ENCODE measurements around the gene SDK1.

The SDK1 gene

GRCh38 chr7:3370921-3371320, 69.9 kb downstream of the SDK1 start:
- DNase-seq (ENCODE audit: extremely low spot score): no peak
- TF ChIP-seq FOXK2 (IDR thresholded peaks at IDR 0.05) (no peak), LEF1 (IDR thresholded peaks at IDR 0.05; ENCODE audit: borderline replicate concordance) (no peak), NFRKB (IDR thresholded peaks at IDR 0.05) (no peak), ARNT (IDR thresholded peaks at IDR 0.05) (no peak), FOXA1 (IDR thresholded peaks at IDR 0.05) (no peak), L3MBTL2 (conservative IDR thresholded peaks at IDR 0.05) (no peak), CTBP1 (IDR thresholded peaks at IDR 0.05; ENCODE audit: borderline replicate concordance) (no peak), SUZ12 (IDR thresholded peaks at IDR 0.05) (no peak), PKNOX1 (IDR thresholded peaks at IDR 0.05) (no peak), ELF4 (IDR thresholded peaks at IDR 0.05) (no peak)
- ChIA-PET POLR2A (no interaction called here), CTCF (no interaction called here)

GRCh38 chr7:3371601-3372000, 70.5 kb downstream of the SDK1 start:
- DNase-seq (ENCODE audit: extremely low spot score): no peak
- TF ChIP-seq LEF1 (IDR thresholded peaks at IDR 0.05; ENCODE audit: borderline replicate concordance) (no peak), SUZ12 (IDR thresholded peaks at IDR 0.05) (no peak)
- ChIA-PET CTCF (no interaction called here), POLR2A (no interaction called here)

- POLR2A ChIA-PET: no interaction called here
- CTCF ChIA-PET: no interaction called here
- no peak for DNase-seq (ENCODE audit: extremely low spot score)
- no peak for TF ChIP-seq FOXA1 (IDR thresholded peaks at IDR 0.05)
- TF ChIP-seq FOXK2 (IDR thresholded peaks at IDR 0.05): no peak
- TF ChIP-seq FOXM1 (IDR thresholded peaks at IDR 0.05; ENCODE audit: borderline replicate concordance): no peak
- TF ChIP-seq ZNF384 (IDR thresholded peaks at IDR 0.05): no peak
- no peak for TF ChIP-seq NFRKB (IDR thresholded peaks at IDR 0.05)
- no peak for TF ChIP-seq SUZ12 (IDR thresholded peaks at IDR 0.05)
- TF ChIP-seq PKNOX1 (IDR thresholded peaks at IDR 0.05): no peak
- TF ChIP-seq L3MBTL2 (conservative IDR thresholded peaks at IDR 0.05): no peak
- TF ChIP-seq SP1 (IDR thresholded peaks at IDR 0.05): no peak
- TF ChIP-seq HDGF (IDR thresholded peaks at IDR 0.05; ENCODE audit: borderline replicate concordance): no peak
- TF ChIP-seq ELF4 (IDR thresholded peaks at IDR 0.05): no peak
- TF ChIP-seq ARNT (IDR thresholded peaks at IDR 0.05): no peak
- no peak for TF ChIP-seq BHLHE40 (IDR thresholded peaks at IDR 0.05; ENCODE audit: borderline replicate concordance)
- no peak for TF ChIP-seq LEF1 (IDR thresholded peaks at IDR 0.05; ENCODE audit: borderline replicate concordance)
- TF ChIP-seq CTBP1 (IDR thresholded peaks at IDR 0.05; ENCODE audit: borderline replicate concordance): no peak
- no peak for TF ChIP-seq TARDBP (IDR thresholded peaks at IDR 0.05)
Measured at GRCh38 chr7:3374239-3374638, 73.2 kb downstream of the SDK1 start.

GRCh38 chr7:3378390-3379150, 77.5 kb downstream of the SDK1 start:
- POLR2A ChIA-PET: no interaction called here
- CTCF ChIA-PET: no interaction called here
- TF ChIP-seq NFRKB (IDR thresholded peaks at IDR 0.05): no peak
- no peak for TF ChIP-seq BHLHE40 (IDR thresholded peaks at IDR 0.05; ENCODE audit: borderline replicate concordance)
- no peak for TF ChIP-seq CTBP1 (IDR thresholded peaks at IDR 0.05; ENCODE audit: borderline replicate concordance)
- TF ChIP-seq PKNOX1 (IDR thresholded peaks at IDR 0.05): no peak
- no peak for TF ChIP-seq ARNT (IDR thresholded peaks at IDR 0.05)
- TF ChIP-seq HDGF (IDR thresholded peaks at IDR 0.05; ENCODE audit: borderline replicate concordance): no peak
- DNase-seq (ENCODE audit: extremely low spot score): no peak

- ChIA-PET CTCF (no interaction called here), POLR2A (interaction anchor here (1.0 kb wide), 1 partner anchor 96 kb away, joined by 3 read pairs; no protein-coding TSS in a partner anchor)
- no peak for DNase-seq (ENCODE audit: extremely low spot score)
- TF ChIP-seq ARNT (IDR thresholded peaks at IDR 0.05) (no peak), BHLHE40 (IDR thresholded peaks at IDR 0.05; ENCODE audit: borderline replicate concordance) (no peak), HDGF (IDR thresholded peaks at IDR 0.05; ENCODE audit: borderline replicate concordance) (no peak), LEF1 (IDR thresholded peaks at IDR 0.05; ENCODE audit: borderline replicate concordance) (no peak), L3MBTL2 (conservative IDR thresholded peaks at IDR 0.05) (no peak), CTBP1 (IDR thresholded peaks at IDR 0.05; ENCODE audit: borderline replicate concordance) (no peak)
Measured at GRCh38 chr7:3380034-3380433, 79.0 kb downstream of the SDK1 start.

- TF ChIP-seq NFRKB (IDR thresholded peaks at IDR 0.05) (no peak), SP1 (IDR thresholded peaks at IDR 0.05) (no peak), L3MBTL2 (conservative IDR thresholded peaks at IDR 0.05) (no peak), TARDBP (IDR thresholded peaks at IDR 0.05) (no peak), ARNT (IDR thresholded peaks at IDR 0.05) (no peak), BHLHE40 (IDR thresholded peaks at IDR 0.05; ENCODE audit: borderline replicate concordance) (no peak), SUZ12 (IDR thresholded peaks at IDR 0.05) (no peak), FOXK2 (IDR thresholded peaks at IDR 0.05) (no peak), FOXM1 (IDR thresholded peaks at IDR 0.05; ENCODE audit: borderline replicate concordance) (no peak), PKNOX1 (IDR thresholded peaks at IDR 0.05) (no peak), LEF1 (IDR thresholded peaks at IDR 0.05; ENCODE audit: borderline replicate concordance) (no peak), CTBP1 (IDR thresholded peaks at IDR 0.05; ENCODE audit: borderline replicate concordance) (no peak), ELF4 (IDR thresholded peaks at IDR 0.05) (no peak), ZNF384 (IDR thresholded peaks at IDR 0.05) (no peak), FOXA1 (IDR thresholded peaks at IDR 0.05) (no peak)
- ChIA-PET POLR2A (interaction anchor here (1.0 kb wide), 1 partner anchor 97 kb away, joined by 3 read pairs; no protein-coding TSS in a partner anchor), CTCF (no interaction called here)
- DNase-seq (ENCODE audit: extremely low spot score): no peak
Measured at GRCh38 chr7:3380886-3381685, 80.0 kb downstream of the SDK1 start.
